ENCODE results near the gene AIF1.

DNA sequence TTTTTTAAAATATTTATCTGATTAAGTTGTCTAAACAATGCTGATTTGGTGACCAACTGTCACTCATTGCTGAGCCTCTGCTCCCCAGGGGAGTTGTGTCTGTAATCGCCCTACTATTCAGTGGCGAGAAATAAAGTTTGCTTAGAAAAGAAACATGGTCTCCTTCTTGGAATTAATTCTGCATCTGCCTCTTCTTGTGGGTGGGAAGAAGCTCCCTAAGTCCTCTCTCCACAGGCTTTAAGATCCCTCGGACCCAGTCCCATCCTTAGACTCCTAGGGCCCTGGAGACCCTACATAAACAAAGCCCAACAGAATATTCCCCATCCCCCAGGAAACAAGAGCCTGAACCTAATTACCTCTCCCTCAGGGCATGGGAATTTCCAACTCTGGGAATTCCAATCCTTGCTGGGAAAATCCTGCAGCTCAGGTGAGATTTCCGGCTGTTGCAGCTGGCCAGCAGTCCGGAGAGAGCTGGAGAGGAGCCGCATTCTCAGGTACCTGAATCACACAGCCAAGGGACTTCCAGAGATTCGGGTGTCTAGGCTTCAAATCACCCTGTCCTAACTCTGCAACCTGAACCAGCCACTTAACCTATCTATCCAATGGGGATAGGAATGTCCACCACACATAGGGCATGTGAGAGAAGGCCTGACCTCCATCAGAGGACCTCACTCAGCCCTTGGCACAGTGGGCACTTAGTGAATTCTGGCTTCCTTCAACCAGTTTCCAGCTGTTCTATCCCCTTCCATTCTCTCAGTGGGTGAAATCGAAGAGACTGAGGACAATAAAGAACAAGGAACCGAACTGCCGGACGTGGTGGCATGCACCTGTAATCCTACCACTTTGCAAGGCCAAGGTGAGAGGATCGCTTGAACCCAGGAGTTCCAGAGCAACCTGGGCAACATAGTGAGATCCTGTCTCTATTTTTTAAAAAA, 36.6 kb upstream of the AIF1 start:
- TF ChIP-seq, protein P1, sequence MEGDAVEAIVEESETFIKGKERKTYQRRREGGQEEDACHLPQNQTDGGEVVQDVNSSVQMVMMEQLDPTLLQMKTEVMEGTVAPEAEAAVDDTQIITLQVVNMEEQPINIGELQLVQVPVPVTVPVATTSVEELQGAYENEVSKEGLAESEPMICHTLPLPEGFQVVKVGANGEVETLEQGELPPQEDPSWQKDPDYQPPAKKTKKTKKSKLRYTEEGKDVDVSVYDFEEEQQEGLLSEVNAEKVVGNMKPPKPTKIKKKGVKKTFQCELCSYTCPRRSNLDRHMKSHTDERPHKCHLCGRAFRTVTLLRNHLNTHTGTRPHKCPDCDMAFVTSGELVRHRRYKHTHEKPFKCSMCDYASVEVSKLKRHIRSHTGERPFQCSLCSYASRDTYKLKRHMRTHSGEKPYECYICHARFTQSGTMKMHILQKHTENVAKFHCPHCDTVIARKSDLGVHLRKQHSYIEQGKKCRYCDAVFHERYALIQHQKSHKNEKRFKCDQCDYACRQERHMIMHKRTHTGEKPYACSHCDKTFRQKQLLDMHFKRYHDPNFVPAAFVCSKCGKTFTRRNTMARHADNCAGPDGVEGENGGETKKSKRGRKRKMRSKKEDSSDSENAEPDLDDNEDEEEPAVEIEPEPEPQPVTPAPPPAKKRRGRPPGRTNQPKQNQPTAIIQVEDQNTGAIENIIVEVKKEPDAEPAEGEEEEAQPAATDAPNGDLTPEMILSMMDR (IDR thresholded peaks at IDR 0.05; ENCODE audit: low read depth, low read length, poor library complexity, severe bottlenecking) = no peak
- no peak for TF ChIP-seq EZH2phosphoT487 (IDR thresholded peaks at IDR 0.05; ENCODE audit: borderline replicate concordance, low read length)

All from DOHH2 (cell line).